Prostate gland (tissue), 2 donors: ENCODE data around the gene WNK2. TPM values are rescaled to one million over a fixed set of nuclear protein-coding genes. Genes with fewer than 3 reads are reported as not detected.

Experiments used
- DNase-seq: peaks from one replicate; pipeline ENCODE4 v3.0.0-alpha.2; 2019; ENCODE audit warnings: low spot score
- H3K27ac ChIP-seq, 2 donors: fragments of 200-600 bp; sonication (generic); 2 replicates each; pipeline ENCODE4 v1.5.1; 2017 to 2019
- H3K27me3 ChIP-seq: fragments of 200-600 bp; sonication (generic); replicated peaks from 2 replicates; pipeline ENCODE4 v1.5.1; 2019; ENCODE audit not compliant: insufficient read depth
- H3K36me3 ChIP-seq, 2 donors: fragments of 200-600 bp; sonication (generic); 1 replicate in 1 of 2; 2 replicates in 1 of 2; pipeline versions ENCODE4 v1.5.1 to v1.8.1; 2017 to 2019
- H3K4me1 ChIP-seq: fragments of 200-600 bp; sonication (generic); replicated peaks from 2 replicates; pipeline ENCODE4 v1.5.1; 2019
- H3K4me3 ChIP-seq, 2 donors: fragments of 200-600 bp; sonication (generic); 2 replicates each; pipeline ENCODE4 v1.5.1; 2017 to 2019
- H3K9me3 ChIP-seq: fragments of 200-600 bp; sonication (generic); 2 replicates; pipeline ENCODE4 v1.5.1; 2017
- CTCF ChIP-seq, 4 experiments: fragments of 200-600 bp in 2 of 4; fragments of 450-650 bp in 2 of 4; sonication (generic) in 2 of 4; IDR thresholded peaks; 1 replicate in 3 of 4; 2 replicates in 1 of 4; pipeline ENCODE4 v1.5.1; 2016 to 2019; ENCODE audit warnings: antibody characterized with exemption in 4 of 4, mild to moderate bottlenecking in 2 of 4, moderate library complexity in 2 of 4
- POLR2A ChIP-seq: fragments of 450-650 bp; IDR thresholded peaks from one replicate; pipeline ENCODE4 v1.6.1; 2016; ENCODE audit warnings: antibody characterized with exemption, mild to moderate bottlenecking
- POLR2AphosphoS5 ChIP-seq: sonication (generic); formaldehyde crosslinking; IDR thresholded peaks from one replicate; pipeline ENCODE4 v1.6.1; 2017; ENCODE audit warnings: antibody characterized with exemption
- WGBS: methylation state at CpG from one replicate; pipeline ENCODE4 v1.1.5; 2018; 5-methylcytosine and 5-hydroxymethylcytosine counted together
- intact Hi-C: fragments of 100-400 bp; cut with DNase I; formaldehyde crosslinking; loops from one replicate; pipeline ENCODE4 v1.14.2; 2022
- total RNA-seq, 2 donors: library from RNA; depleted of rRNA; stranded (reverse); fragments of >200 nt; gene quantifications; one replicate each; pipeline ENCODE4 v1.1.0, GENCODE V29; 2016

Gene WNK2
- total RNA-seq, 2 donors from 2014 or later = 77.9 to 136 TPM

DNA sequence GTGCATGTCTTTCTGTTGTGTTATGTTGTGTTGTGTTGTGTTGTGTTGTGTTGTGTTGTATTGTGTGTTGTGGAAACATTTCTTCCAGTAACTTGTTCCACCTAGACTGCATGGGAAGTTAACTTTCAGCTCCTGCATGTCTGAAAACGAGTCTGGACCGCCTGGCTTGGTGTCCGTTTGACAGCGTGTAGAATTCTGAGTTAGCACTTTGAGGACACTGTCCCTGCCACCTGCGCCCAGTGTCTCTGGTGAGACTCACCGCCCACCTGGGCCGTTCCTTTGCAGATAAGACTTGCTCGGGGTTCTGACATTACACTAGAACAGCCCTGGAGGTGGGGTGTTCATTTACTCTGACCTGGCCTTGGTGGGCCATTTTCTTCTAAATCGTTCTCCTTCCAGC is 42.0 kb downstream of the WNK2 start:
- Histone ChIP-seq H3K4me3 (no peak overlapping the region), H3K9me3 (no peaks in the 10 kb centered on the region), H3K36me3 (no peaks in the 10 kb centered on the region), H3K27me3 (no peaks in the 10 kb centered on the region), H3K27ac (no peak overlapping the region), H3K4me1 (peaks cover 17% of the 10 kb centered on the region)
- TF ChIP-seq POLR2AphosphoS5 (no peak), CTCF (IDR thresholded peaks at IDR 0.05) (no peak), POLR2A (no peak)
- DNase-seq = no peak
- 87% methylated on average over 9 of the region's 9 CpGs for WGBS
- intact Hi-C loops = no loop called here

DNA sequence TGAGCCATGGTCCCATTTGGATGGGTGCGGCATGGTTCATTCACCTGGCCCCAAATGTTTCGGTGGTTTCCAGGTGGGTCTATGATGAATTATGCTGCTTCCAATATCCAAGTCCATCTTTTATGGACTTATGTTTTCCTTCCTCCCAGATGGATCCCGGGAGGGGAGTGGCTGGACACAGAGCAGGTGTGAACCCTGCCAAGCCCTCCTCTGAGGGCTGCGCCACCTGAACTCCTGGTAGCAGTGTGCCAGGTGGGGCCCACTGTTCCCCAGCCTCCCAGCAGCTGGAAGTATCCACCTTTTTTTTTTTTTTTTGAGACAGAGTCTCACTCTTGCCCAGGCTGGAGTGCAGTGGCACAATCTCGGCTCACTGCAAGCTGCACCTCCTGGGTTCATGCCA is 42.9 kb downstream of the WNK2 start:
- no peak overlapping the region for H3K27ac ChIP-seq
- no peak overlapping the region for H3K4me3 ChIP-seq
- no peaks in the 10 kb centered on the region for H3K9me3 ChIP-seq
- H3K4me1 ChIP-seq = peaks cover 17% of the 10 kb centered on the region
- TF ChIP-seq CTCF (IDR thresholded peaks at IDR 0.05) = no peak
- no peak for TF ChIP-seq POLR2AphosphoS5
- no peak for TF ChIP-seq POLR2A
- intact Hi-C loops = no loop called here
- 88% methylated on average over 5 of the region's 5 CpGs for WGBS
- no peak for DNase-seq
- no peaks in the 10 kb centered on the region for H3K36me3 ChIP-seq
- H3K27me3 ChIP-seq = no peaks in the 10 kb centered on the region

- TF ChIP-seq POLR2A (no peak), CTCF (IDR thresholded peaks at IDR 0.05) (no peak), POLR2AphosphoS5 (no peak)
- intact Hi-C loops = no loop called here
- Histone ChIP-seq H3K27me3 (no peaks in the 10 kb centered on the region), H3K4me3 (no peak overlapping the region), H3K4me1 (peaks cover 16% of the 10 kb centered on the region), H3K9me3 (no peaks in the 10 kb centered on the region), H3K27ac (no peak overlapping the region), H3K36me3 (no peaks in the 10 kb centered on the region)
- DNase-seq = no peak
- WGBS = 74% methylated on average over 7 of the region's 7 CpGs
Observed at GRCh38 chr9:93228030-93228429, 44.1 kb downstream of the WNK2 start.

- Histone ChIP-seq H3K4me3 (no peak overlapping the region), H3K4me1 (peaks cover 12% of the 10 kb centered on the region)
Observed at GRCh38 chr9:93228453-93228852, 44.5 kb downstream of the WNK2 start.

More at GRCh38 chr9:93228453-93228852, 44.5 kb downstream of the WNK2 start:
- Histone ChIP-seq H3K36me3 (no peaks in the 10 kb centered on the region), H3K27me3 (no peaks in the 10 kb centered on the region), H3K27ac (no peak overlapping the region), H3K9me3 (no peaks in the 10 kb centered on the region)
- DNase-seq = no peak
- 94% methylated on average over 8 of the region's 8 CpGs for WGBS
- no peak for TF ChIP-seq CTCF (IDR thresholded peaks at IDR 0.05)
- no peak for TF ChIP-seq POLR2AphosphoS5
- TF ChIP-seq POLR2A = no peak
- intact Hi-C loops = no loop called here
